ENCODE data around the gene DPY19L1.
"Not testable (repeated sequence)": the region's sequence is repeated elsewhere in the genome, so short reads cannot be mapped to it uniquely, and the experiment has no call there.

Gene DPY19L1

DNA sequence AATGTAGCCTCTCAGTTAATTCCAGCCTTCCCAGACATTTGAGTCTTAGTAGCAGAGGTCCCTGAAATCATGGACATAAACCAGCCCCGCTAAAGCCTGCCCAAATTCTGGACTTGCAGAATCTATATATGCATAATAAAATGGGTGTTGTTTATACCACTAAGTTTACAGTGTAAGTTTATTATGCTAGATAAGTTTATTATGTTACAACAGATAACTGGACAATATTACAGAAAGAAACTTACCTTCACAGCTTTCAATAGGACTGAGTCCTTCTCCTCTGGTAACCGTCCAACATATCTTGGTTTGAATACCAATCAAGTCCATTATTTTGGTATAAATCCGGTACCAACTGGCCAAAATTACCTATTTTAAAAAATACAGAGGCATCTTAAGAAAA lies 26.2 kb downstream of the DPY19L1 start:
- TF ChIP-seq TCF4 (CRISPR knock-in tag; IDR thresholded peaks at IDR 0.05; ENCODE audit: borderline replicate concordance): no peak
- no peak for TF ChIP-seq BACH2 (CRISPR knock-in tag; IDR thresholded peaks at IDR 0.05; ENCODE audit: borderline replicate concordance)
- TF ChIP-seq RARB (CRISPR knock-in tag; IDR thresholded peaks at IDR 0.05): no peak
- TF ChIP-seq ZFP30 (CRISPR knock-in tag; IDR thresholded peaks at IDR 0.05): no peak
- ATAC-seq: no peak

DNA sequence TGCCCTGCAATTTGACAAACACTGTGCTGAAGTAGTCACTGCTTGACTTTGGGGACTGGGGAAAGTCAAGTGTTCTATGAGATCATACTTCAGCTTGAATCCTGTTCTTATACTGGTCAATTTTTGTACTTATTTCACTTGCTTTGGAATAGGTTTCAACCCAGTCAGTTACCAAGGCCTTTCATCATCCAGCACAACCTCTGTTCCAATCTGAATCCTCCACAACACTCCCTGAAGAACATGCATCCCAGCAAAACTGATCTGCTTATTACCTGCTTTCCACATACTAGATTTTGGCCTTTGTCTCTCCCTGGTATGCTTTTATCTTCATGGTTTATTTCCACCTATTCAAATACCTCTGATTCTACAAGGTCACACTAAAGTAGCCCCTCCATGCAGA lies 29.5 kb downstream of the DPY19L1 start:
- no peak for ATAC-seq
- TF ChIP-seq, protein P1, sequence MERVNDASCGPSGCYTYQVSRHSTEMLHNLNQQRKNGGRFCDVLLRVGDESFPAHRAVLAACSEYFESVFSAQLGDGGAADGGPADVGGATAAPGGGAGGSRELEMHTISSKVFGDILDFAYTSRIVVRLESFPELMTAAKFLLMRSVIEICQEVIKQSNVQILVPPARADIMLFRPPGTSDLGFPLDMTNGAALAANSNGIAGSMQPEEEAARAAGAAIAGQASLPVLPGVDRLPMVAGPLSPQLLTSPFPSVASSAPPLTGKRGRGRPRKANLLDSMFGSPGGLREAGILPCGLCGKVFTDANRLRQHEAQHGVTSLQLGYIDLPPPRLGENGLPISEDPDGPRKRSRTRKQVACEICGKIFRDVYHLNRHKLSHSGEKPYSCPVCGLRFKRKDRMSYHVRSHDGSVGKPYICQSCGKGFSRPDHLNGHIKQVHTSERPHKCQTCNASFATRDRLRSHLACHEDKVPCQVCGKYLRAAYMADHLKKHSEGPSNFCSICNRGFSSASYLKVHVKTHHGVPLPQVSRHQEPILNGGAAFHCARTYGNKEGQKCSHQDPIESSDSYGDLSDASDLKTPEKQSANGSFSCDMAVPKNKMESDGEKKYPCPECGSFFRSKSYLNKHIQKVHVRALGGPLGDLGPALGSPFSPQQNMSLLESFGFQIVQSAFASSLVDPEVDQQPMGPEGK (CRISPR knock-in tag; IDR thresholded peaks at IDR 0.05; ENCODE audit: borderline replicate concordance): no peak
- TF ChIP-seq RARB (CRISPR knock-in tag; IDR thresholded peaks at IDR 0.05) (no peak), PPARA (CRISPR knock-in tag; IDR thresholded peaks at IDR 0.05; ENCODE audit: borderline replicate concordance) (no peak), ISL1 (CRISPR knock-in tag; IDR thresholded peaks at IDR 0.05) (no peak), ZNF8 (CRISPR knock-in tag; IDR thresholded peaks at IDR 0.05) (no peak), ZFP30 (CRISPR knock-in tag; IDR thresholded peaks at IDR 0.05) (no peak), BACH2 (CRISPR knock-in tag; IDR thresholded peaks at IDR 0.05; ENCODE audit: borderline replicate concordance) (no peak), TCF4 (CRISPR knock-in tag; IDR thresholded peaks at IDR 0.05; ENCODE audit: borderline replicate concordance) (no peak)
- TF ChIP-seq, protein P2, sequence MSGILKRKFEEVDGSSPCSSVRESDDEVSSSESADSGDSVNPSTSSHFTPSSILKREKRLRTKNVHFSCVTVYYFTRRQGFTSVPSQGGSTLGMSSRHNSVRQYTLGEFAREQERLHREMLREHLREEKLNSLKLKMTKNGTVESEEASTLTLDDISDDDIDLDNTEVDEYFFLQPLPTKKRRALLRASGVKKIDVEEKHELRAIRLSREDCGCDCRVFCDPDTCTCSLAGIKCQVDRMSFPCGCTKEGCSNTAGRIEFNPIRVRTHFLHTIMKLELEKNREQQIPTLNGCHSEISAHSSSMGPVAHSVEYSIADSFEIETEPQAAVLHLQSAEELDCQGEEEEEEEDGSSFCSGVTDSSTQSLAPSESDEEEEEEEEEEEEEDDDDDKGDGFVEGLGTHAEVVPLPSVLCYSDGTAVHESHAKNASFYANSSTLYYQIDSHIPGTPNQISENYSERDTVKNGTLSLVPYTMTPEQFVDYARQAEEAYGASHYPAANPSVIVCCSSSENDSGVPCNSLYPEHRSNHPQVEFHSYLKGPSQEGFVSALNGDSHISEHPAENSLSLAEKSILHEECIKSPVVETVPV (CRISPR knock-in tag; IDR thresholded peaks at IDR 0.05): no peak
- TF ChIP-seq, protein P3, sequence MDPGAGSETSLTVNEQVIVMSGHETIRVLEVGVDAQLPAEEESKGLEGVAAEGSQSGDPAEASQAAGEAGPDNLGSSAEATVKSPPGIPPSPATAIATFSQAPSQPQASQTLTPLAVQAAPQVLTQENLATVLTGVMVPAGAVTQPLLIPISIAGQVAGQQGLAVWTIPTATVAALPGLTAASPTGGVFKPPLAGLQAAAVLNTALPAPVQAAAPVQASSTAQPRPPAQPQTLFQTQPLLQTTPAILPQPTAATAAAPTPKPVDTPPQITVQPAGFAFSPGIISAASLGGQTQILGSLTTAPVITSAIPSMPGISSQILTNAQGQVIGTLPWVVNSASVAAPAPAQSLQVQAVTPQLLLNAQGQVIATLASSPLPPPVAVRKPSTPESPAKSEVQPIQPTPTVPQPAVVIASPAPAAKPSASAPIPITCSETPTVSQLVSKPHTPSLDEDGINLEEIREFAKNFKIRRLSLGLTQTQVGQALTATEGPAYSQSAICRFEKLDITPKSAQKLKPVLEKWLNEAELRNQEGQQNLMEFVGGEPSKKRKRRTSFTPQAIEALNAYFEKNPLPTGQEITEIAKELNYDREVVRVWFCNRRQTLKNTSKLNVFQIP (CRISPR knock-in tag; IDR thresholded peaks at IDR 0.05; ENCODE audit: borderline replicate concordance, low read depth): no peak

DNA sequence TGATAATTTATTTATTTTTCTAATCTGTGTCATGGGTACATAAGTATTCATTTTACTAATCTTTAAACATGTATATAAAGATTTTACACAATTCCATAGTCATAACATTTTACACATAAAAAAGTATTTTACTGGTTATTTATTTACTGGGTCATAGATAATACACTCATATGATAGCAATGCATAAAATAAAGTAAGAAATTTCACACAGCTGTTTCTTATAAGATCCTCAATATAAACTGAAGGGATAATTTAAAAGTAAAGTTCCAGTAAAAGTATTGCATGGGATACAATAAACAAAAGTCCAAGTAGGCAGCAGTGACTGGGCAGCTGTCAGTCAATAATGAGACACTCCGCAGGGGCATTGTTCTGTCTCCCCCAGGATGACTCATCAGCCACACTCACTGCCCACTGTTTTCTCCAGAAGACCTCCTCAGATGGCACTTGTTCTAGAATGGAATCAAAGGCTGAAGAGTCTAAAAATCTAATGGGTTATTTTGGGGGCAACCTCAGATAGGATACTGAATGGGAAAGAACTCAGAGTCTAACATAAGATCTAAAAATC lies 32.7 kb downstream of the DPY19L1 start:
- ATAC-seq: 0 out of 3 replicates have a peak, but pooled peaks have one; percentile 2

DNA sequence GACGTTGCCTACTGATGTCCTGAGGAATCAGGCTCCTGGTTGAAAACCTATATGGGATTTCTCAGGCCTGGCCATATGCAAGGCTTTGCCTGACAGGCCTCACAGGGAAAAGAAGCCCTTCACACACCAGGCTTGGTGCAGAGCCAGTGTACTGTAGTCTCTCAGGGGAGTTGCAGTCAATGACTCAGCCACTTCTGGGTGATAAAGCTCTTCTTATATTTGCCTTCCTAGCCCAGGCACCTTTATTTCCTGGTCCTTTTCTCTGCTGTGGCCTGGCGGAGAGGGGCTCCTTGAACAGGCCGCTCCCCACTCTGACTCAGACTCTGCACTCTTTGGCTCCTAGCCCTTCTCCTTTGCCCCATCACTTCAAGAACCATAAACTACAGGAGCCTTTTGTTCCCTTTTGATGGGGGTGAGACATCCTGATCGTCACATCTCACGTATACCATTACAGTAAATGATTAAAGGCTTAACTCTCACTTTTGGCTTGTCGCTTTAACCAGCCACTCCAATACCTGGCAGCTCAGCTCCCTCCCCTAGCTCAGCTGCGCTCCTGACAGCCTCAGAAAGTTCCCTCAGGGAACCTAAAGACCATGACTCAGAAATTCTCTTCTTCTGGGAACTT lies 33.5 kb downstream of the DPY19L1 start:
- TF ChIP-seq, protein P1 (CRISPR knock-in tag; IDR thresholded peaks at IDR 0.05; ENCODE audit: borderline replicate concordance): peak; percentile 73; the same call in 1 of the 2 replicates
- TF ChIP-seq CSDC2 (CRISPR knock-in tag; IDR thresholded peaks at IDR 0.05) (peak; percentile 52; the same call in 1 of the 2 replicates), GLIS3 (CRISPR knock-in tag; IDR thresholded peaks at IDR 0.05) (no peak), OSR1 (CRISPR knock-in tag; IDR thresholded peaks at IDR 0.05) (no peak), TCF4 (CRISPR knock-in tag; IDR thresholded peaks at IDR 0.05; ENCODE audit: borderline replicate concordance) (no peak)
- peak; percentile 84 for ATAC-seq

More for the DNA sequence above, 32.7 kb downstream of the DPY19L1 start:
- TF ChIP-seq, protein P1 (CRISPR knock-in tag; IDR thresholded peaks at IDR 0.05; ENCODE audit: borderline replicate concordance): peak; percentile 52; the same call in 1 of the 2 replicates
- TF ChIP-seq TOX (CRISPR knock-in tag; IDR thresholded peaks at IDR 0.05; ENCODE audit: borderline replicate concordance): no peak

DNA sequence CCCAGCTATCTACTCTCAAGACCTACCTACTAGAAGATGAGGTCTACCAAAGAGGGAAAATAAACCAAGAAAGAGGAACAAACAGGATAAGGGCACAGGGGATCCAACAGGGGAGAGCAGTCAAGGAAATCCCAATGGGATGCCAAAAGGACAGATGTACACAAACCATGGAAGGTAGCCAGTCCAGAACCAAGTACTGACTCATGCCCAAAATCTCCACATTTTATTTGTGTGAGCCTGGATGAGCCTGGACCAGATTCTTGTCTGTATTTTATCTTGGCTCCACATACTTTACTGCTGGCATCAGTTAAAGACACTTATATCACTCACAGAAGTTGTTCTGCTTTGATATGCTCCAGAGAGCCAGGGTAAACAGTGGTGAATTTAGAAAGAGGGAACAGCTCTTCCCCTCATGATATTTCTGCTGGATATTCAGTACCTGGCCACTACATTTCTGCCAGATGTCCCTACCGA lies 34.1 kb downstream of the DPY19L1 start:
- TF ChIP-seq ISL1 (CRISPR knock-in tag; IDR thresholded peaks at IDR 0.05): peak; percentile 73
- peak; percentile 80 for ATAC-seq

DNA sequence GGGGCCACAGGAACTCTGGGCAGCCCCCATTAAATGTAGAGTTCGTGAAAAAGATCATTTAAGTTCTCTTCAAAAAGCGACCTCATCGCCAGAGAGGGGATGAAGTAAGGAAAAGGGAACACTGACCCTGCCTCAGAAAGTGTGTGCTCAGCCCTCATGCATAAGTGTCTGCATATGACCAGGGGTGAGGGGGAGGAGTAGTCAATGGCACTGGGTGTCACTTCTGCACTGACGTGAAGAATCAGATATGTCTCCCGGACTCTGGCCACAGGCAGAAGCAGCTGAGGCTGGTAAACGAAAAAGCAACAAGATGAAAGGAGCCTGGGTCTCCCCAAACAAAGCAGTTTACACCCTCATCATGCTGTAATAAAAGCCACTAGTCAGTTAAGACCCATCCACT lies 39.0 kb downstream of the DPY19L1 start:
- not testable (repeated sequence) for ATAC-seq

DNA sequence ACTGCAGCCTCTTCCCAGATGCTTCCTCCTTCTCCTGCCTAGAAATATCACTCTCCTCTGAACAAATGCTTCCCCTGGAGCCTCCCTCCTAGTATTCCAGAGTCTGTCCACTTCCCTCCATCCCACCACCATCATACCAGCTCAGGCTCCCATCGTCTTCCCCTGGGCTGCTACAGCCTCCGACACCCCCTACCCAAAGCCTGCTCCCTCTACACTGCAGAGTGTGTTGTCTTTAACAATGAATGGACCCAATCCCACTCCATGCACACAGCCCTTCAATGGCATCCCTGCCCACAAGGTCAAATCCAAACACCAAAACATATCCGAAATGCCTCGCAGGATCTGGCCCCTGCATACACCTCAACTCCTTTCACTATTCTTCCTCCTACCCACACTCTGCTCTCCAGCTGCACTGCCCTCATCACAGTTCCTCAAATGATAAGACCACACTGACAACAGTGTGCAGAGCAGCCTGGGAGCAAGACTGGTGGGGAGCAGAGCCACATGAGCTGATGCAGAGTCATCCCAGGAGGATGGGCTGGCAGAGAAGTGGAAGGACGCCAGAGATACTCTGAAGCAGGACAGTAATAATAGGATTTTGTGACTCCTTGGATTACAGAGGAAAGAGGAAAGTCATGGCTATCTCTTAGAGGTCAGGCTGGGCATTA lies 40.7 kb downstream of the DPY19L1 start:
- peak; percentile 53 for ATAC-seq

All from SK-N-SH treated with all-trans-retinoic acid at 6 μM for 48 hours (cell line).